ENCODE results near the gene HEBP2.

GRCh38 chr6:138440296-138440695 lies 36.3 kb downstream of the HEBP2 start:
- TF ChIP-seq CTCF (conservative IDR thresholded peaks at IDR 0.05; ENCODE audit: low read depth in 2 of 2): no peak
- TF ChIP-seq EZH2 (IDR thresholded peaks at IDR 0.05; ENCODE audit: low read depth, unreplicated experiment): no peak
- TF ChIP-seq POLR2AphosphoS5 (IDR thresholded peaks at IDR 0.05; ENCODE audit: low read depth): no peak
